Measurements from ENCODE around the gene GSG1L.
"Not testable (repeated sequence)": the region's sequence is repeated elsewhere in the genome, so short reads cannot be mapped to it uniquely, and the experiment has no call there.

The GSG1L gene

DNA sequence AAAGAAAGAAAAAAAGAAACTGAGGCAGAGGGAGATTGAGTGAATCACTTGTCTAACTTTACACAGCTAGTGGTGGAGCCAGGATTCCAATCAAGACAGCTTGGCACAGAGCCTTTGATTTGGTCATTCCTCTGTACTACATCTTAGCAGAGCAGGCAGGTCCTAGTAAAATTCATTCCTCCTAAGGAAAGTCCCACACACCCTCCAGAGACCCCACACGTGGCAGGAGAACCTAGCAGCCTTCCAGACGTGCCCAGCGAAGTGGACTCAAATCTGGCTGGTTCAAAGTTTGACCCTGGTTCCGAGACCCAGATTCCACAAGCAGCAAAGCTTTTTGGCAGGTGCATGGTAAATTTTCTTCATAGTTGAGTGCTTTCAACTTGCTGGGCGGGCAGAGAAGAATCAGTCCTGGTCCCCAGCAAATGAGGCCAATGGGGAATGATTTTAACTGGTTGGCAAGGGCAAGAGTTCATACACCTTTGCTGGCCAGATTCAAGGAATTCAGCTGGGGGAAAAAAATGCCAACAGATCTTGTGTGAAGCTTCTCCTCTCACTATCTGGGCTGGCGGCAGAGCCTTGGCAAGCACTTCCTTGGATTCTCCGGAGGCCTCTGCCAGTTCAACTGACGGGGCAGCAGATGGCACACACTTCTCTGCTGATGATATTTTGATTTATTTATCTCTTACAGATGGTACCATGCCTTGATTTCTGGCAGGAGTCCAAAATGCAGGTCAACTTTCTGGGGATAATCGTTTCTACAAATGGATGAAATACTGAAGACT, 82.4 kb downstream of the GSG1L start:
- no peak for DNase-seq (ENCODE audit: low read depth in 2 of 2)

DNA sequence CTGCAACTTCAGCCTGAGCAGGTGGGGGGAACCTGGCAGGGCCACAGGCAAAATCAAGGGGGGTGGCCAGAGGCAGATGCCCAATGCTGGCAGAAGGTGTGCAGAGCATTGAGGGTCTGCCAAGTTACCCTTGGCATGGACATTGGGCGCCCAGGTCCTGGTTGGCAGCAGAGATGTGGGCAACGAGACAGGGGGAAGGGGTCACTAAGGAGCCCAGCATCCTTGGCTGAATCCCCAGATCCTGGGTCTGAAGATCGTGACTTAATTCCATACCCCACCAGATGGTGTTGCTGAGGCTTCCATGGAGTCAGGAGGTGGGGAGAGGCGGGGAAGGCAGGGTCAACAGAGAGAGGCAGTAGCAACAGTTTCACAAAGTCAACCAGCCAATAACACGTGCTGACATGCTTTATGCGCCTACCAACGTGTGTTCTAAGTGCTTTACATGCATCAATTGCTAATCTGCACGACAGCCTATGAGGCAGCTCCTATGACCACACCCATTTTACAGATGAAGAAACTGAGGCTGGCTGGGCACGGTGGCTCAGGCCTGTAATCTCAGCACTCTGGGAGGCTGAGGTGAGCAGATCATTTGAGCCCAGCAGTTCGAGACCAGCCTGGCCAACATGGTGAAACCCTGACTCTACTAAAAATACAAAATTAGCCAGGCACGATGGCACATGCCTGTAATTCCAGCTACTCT, 83.3 kb downstream of the GSG1L start:
- DNase-seq (ENCODE audit: low read depth in 2 of 2), result no peak

DNA sequence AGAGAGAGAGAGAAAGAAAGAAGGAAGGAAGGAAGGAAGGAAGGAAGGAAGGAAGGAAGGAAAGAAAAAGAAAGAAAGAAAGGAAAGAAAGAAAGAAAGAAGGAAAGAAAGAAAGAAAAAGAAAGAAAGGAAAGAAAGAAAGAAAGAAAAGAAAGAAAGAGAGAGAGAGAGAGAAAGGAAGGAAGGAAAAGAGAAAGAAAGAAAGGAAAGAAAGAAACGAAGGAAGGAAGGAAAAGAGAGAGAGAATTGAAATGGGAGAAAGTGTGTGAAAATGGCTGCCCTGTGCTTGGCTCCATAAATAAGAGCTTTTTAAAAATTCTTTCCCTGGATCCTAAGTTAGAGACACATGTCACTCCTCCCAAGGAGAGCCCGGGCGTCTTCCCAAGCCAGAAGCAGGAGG, 83.8 kb downstream of the GSG1L start:
- DNase-seq (ENCODE audit: low read depth in 2 of 2), result not testable (repeated sequence)

DNA sequence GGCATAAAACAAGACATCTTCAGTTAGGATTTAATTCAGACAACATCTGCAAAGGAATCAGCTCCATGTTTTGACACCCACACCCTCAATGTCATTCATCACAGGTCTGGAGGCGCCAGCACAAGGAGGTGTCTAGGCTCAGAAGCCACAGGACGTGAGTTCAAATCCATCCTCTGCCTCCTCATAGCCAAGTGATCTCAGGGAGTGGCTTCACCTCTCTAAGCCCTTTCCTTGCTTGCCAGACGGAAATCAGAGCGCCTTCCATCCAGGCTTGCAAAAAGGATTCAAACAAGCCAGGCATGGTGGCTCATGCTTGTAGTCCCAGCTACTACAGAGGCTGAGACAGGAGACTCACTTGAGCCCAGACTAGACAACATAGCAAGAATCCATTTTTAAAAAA, 84.6 kb downstream of the GSG1L start:
- no peak for DNase-seq (ENCODE audit: low read depth in 2 of 2)

- DNase-seq (ENCODE audit: low read depth in 2 of 2), result no peak
Measured at GRCh38 chr16:27977966-27978365, 85.5 kb downstream of the GSG1L start.

DNA sequence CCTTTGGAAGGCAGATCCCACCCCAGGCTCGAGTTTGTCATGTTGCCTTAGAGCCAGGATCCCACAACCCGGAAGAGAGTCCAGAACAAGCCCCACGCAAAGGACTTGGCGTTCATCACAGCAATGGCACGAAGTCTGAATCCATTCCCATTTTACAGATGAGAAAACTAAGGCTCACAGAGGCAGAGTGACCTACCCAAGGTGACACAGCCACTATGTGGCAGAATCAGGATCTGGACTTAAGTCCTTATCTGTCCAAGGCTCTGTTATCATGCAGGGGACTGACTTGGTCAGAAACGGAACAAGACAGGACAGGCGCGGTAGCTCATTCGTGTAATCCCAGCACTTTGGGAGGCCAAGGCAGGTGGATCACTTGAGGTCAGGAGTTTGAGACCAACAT, 86.5 kb downstream of the GSG1L start:
- no peak for DNase-seq (ENCODE audit: low read depth in 2 of 2)

DNA sequence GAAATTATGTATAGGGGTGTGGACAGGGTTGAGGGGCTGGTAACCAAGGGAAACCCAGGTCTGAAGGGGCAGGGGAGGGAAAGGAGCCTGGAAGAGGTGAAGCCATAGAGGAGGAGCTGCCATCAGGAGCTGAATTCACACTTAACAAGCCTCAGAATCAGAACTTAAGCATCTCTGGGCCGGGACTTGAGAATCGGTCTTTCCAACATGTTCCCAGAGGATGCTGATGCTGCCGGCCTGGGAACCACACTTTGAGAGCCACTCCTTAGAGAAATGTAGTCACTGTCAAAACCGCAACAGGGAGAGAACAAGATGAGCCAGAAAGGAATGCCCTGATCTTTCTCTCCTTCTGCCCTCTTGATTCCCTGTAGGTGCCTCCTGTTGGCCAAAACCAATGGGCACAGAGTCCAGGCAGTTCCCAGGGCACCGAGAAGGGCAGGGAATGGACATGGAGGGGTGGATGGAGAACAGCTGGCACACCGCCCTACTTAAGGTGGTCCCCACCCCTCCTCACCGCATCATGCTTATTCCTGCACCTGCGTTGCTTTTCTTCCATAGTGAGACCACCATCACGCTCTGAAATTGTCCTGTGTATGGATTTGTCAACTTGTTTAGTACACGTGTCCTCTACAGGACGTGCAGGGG, 88.5 kb downstream of the GSG1L start:
- no peak for DNase-seq (ENCODE audit: low read depth in 2 of 2)

- no peak for DNase-seq (ENCODE audit: low read depth in 2 of 2)
Measured at GRCh38 chr16:27973678-27974077, 89.8 kb downstream of the GSG1L start.

GRCh38 chr16:27972500-27972899, 91.0 kb downstream of the GSG1L start:
- peak in 1 of 2 donors; percentile 12 for DNase-seq (ENCODE audit: low read depth in 2 of 2)

DNA sequence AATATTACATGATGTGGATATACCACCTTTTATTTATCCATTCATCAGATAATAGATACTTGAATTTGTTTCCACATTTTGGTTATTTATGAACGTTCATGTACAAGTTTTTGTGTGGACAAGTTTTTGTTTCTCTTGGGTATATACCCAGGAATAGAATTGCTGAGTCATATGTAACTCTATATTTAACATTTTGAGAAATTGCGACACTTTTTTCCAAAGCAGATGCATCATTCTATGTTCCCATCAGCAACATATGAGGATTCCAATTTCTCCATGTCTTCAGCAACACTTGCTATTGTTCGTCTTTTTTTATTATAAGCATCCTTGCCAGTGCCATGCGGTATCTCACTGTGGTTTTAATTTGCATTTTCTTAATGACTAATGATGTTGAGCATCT, 93.9 kb downstream of the GSG1L start:
- DNase-seq (ENCODE audit: low read depth in 2 of 2), result no peak

- DNase-seq (ENCODE audit: low read depth in 2 of 2), result no peak
Measured at GRCh38 chr16:27967169-27967568, 96.3 kb downstream of the GSG1L start.

DNA sequence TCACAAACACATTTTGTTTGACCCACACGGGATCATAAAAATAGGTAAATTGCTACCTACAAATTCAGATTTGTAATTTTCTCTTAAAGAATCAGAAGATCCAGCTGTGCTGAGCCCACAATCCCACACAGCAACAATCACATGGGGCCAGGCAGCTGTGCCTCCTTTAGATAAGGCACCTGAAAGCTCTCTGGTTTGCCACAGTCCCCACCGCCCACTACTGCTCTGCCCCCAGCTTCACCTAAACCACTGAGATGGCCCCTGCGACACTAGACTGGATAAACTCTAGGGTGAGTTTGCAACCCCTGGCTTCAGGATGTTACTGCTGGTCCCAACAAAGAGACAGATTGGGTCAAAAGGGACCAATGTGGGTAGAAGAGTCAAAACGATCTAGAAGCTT, 96.8 kb downstream of the GSG1L start:
- no peak for DNase-seq (ENCODE audit: low read depth in 2 of 2)

DNA sequence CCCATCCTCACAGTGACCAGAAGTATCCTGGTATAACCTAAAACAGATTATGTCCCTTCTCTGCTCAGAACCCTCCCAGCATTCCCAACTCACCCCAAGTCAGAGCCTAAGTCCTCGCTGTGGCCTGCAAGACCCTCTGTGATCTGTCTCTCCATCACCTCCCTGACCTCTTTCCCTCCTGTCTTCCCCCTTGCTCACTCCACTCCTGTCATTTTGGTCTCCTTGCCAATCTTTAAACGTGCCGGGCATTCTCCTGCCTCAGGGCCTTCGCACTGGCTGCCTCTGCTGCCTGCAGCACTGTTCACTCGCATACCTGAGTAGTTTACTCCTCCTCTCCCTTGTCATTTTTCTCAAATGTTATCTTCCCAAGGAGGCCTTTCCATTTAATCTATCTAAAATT, 97.7 kb downstream of the GSG1L start:
- no peak for DNase-seq (ENCODE audit: low read depth in 2 of 2)

GRCh38 chr16:27963471-27963965, 100.0 kb downstream of the GSG1L start:
- DNase-seq (ENCODE audit: low read depth in 2 of 2), result no peak

DNA sequence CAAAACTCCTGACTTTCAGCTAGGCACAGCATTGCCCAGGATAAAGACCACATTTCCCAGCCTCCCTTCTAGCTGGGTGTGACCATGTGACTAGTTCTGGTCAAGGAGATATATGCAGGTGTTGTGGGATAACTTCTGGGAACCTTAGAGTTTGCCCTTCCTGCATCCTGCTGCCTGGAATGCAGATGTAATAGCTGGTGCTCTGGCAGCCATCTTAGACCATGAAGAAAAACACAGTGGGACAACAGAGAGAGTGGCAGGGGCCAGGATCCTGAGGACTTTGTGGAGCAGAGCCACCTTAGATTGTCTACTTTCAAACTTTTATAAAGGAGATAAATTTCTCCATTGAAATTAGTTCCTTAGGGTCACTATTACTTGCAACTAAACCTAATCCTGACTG, 101.3 kb downstream of the GSG1L start:
- no peak for DNase-seq (ENCODE audit: low read depth in 2 of 2)

DNA sequence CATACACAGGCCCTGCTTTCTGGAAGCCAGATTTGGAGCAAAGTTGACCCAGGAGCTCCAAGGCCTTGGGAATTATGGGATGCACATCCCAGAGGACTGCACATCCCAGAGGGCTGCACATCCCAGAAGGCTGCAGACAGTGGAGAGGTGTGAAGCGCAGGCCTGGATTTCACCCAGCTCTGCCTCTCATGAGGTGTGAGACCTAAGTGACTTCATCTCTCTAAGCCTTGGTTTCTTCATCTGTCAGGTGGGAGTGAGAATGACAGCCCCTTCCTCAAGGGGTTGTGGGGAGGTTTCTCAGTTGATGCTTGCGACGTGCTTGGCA, 102.3 kb downstream of the GSG1L start:
- DNase-seq (ENCODE audit: low read depth in 2 of 2), result no peak

DNA sequence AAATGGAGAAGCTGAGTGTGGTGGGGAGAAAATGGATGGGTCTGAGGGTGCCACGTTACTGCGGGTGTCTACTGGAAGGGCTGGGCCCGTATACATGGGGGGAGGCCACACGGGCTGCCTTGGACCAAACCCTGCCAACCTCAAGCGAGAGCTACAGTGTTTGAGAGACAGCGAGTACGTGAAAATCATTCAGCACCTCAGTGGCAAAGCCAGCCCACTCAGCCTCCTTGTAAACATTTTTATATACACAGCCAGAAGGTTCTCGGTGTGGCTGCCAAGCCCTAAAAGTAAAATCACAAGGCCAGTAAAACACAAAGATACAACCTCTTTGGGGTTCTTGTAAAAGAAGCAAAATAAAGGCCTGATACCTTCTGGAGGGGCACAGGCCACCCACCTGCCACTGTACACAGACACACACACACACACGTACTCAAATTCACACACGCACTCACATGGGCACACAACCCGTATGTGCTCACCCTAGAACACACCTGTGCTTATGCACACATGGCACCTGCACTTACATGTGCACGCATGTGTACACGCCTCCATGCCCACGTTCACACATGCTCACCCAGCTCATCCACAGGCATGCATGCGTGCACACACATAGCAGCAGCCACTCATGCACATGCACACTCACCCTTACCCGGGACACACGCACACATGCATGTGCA, 102.8 kb downstream of the GSG1L start:
- no peak for DNase-seq (ENCODE audit: low read depth in 2 of 2)

DNA sequence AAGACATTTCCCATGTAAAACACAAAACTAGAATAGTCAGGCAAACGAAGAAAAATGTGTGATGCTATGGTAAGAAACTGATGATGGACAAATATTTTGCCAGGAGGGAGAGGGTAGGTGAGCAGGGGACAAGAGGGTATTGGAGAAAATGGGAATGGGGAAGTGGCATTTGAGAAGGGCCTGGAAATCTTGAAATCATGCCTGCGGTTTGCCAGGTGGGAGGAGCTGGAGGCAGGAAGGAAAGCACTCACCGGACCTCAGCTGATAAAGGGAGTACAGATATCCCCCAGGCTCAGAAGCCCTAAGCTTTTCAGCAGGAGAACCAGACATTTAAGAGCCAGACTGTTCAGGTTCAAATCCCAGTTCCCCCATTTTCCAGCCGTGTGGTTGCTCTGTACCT, 103.6 kb downstream of the GSG1L start:
- no peak for DNase-seq (ENCODE audit: low read depth in 2 of 2)

DNA sequence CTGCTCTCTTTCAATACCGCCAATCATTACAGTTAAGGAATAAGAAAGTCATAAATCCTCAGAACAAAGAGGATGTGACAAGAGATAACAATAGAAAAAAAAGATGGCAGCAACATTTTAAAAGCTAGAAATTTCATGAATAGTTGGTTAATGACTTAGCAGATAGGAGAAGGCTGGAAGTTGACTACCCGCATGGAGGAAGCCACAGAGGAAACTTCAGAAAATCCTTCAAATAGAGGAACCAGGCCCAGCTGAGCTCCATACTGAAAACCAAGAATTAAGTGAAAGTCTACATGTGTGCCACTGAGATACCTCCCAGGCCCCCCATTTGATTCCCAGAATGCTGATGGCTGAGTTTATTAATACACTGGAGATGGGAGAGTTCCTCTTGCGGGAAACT, 109.3 kb downstream of the GSG1L start:
- DNase-seq (ENCODE audit: low read depth in 2 of 2), result no peak

DNA sequence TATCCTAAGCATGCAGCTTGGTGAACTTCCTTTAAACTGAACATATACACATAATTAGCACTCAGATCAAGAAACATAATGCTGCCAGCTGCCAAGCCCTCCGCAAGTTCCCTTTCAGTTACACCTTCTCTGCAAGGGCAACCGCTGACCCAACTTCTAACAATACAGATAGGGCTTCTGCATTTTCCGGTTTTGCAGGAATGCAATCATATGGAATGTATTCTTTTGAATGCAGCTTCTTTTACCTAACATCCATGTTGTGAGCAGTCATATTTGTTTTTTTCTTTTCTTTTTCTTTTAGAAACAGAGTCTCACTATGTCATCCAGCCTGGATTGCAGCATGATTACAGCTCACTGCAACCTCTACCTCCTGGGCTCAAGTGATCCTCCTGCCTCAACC, 110.7 kb downstream of the GSG1L start:
- no peak for DNase-seq (ENCODE audit: low read depth in 2 of 2)

DNA sequence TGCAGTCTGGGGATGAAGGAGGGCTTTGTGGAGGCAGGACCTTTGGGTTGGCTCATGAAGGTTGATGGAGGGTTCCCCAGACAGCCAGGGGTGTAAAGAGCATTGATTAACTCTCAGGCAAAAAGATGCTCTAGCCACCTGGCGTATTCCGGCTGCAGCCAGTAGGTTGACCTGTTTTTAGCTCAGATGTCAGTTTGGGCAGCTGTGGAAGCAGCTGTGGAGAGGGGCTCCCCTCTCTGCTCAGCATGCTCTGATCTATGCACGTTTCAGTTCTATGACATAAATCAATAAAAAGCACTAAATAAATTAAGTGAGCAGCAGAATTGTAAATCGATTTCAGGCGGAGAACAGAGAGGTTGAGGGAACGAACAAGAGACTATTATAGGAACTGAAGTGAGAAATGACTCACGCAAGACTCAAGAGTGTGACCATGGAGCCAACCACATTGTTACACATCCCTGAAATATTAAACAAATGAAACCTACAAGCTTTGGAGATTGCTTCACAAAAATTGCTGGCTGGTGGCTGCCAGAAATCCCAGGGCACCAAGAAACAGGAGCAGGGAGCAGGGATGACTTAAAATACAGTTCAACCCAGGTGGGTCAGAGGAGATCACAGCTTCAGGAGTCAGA, 111.9 kb downstream of the GSG1L start:
- no peak for DNase-seq (ENCODE audit: low read depth in 2 of 2)
